Endothelial cell of umbilical vein (primary cell): ENCODE data around the gene PEMT. TPM values are rescaled to one million over a fixed set of nuclear protein-coding genes. Genes with fewer than 3 reads are reported as not detected.

Source experiments
- BruUV-seq: library from RNA; stranded (reverse); fragments of 400-500 nt; replicated peaks from 2 replicates; lab custom pipeline; 2021; lab: Mats Ljungman, UMichigan
- CTCF ChIA-PET: fragments of 300-600, 350-600 bp; sonication (Branson Sonifier 250); formaldehyde crosslinking; loops from one replicate; lab custom pipeline; 2021; ENCODE audit warnings: antibody characterized with exemption, inconsistent platforms; lab: Charles Lee
- POLR2A ChIA-PET: fragments of 300-600, 350-600 bp; sonication (Branson Sonifier 250); formaldehyde crosslinking; loops from one replicate; lab custom pipeline; 2021; ENCODE audit warnings: antibody characterized with exemption, inconsistent platforms; lab: Charles Lee
- DNase-seq: peaks from one replicate; pipeline ENCODE4 v3.0.0-alpha.2; 2011; ENCODE audit warnings: low read depth, low spot score
- FAIRE-seq: peaks from 2 replicates; lab custom pipeline; 2011; peaks lifted over from hg19 to GRCh38; lab: Jason Lieb, UNC
- H2AFZ ChIP-seq: 2 replicates; pipeline ENCODE4 v1.6.0; 2012; ENCODE audit warnings: low read depth, low read length, control low read depth, inconsistent platforms
- H3K27ac ChIP-seq: 2 replicates; pipeline ENCODE4 v1.5.1; 2011; ENCODE audit warnings: low read depth, mild to moderate bottlenecking, control low read depth, low read length, moderate library complexity; ENCODE audit not compliant: insufficient read depth
- H3K27me3 ChIP-seq, 2 experiments: 2 replicates each; pipeline versions ENCODE4 v1.6.0 to v1.6.1; 2011; ENCODE audit warnings: low read length in 2 of 2, mixed read lengths in 1 of 2; ENCODE audit not compliant: control insufficient read depth in 2 of 2, insufficient read depth in 2 of 2
- H3K36me3 ChIP-seq, 2 experiments: 2 replicates in 1 of 2; 3 replicates in 1 of 2; pipeline ENCODE4 v1.5.1; 2011; ENCODE audit warnings: low read length in 2 of 2, mild to moderate bottlenecking in 1 of 2, moderate library complexity in 1 of 2; ENCODE audit not compliant: control insufficient read depth in 2 of 2, insufficient read depth in 2 of 2; ENCODE audit errors: extremely low read depth in 1 of 2
- H3K4me1 ChIP-seq: 3 replicates; pipeline ENCODE4 v1.5.1; 2011; ENCODE audit warnings: mild to moderate bottlenecking, low read length; ENCODE audit not compliant: control insufficient read depth, insufficient read depth; ENCODE audit errors: extremely low read depth
- H3K4me2 ChIP-seq: 2 replicates; pipeline ENCODE4 v1.6.1; 2011; ENCODE audit warnings: low read length, control low read depth, mixed read lengths; ENCODE audit not compliant: insufficient read depth
- H3K4me3 ChIP-seq, 3 experiments: fragments of 200-600 bp in 1 of 3; sonication (generic), shearing (Covaris generic) in 1 of 3; replicated peaks in 1 of 3; 2 replicates each; pipeline ENCODE4 v1.5.1; 2011 to 2016; ENCODE audit warnings: control low read depth in 3 of 3, low read length in 3 of 3, mild to moderate bottlenecking in 2 of 3, inconsistent platforms in 1 of 3, low read depth in 1 of 3, moderate library complexity in 1 of 3; ENCODE audit not compliant: insufficient read depth in 1 of 3
- H3K79me2 ChIP-seq: 2 replicates; pipeline ENCODE4 v1.6.0; 2012; ENCODE audit warnings: low read length, inconsistent platforms; ENCODE audit not compliant: control insufficient read depth, insufficient read depth
- H3K9ac ChIP-seq: replicated peaks from 2 replicates; pipeline ENCODE3; 2011; ENCODE audit warnings: low read length, control low read depth; ENCODE audit not compliant: insufficient read depth; ENCODE audit errors: extremely low read depth
- H3K9me1 ChIP-seq: replicated peaks from 3 replicates; pipeline ENCODE4 v1.6.0; 2011; ENCODE audit warnings: mild to moderate bottlenecking, low read length; ENCODE audit not compliant: control insufficient read depth, insufficient read depth; ENCODE audit errors: extremely low read depth
- H3K9me3 ChIP-seq: replicated peaks from 2 replicates; pipeline ENCODE4 v1.5.1; 2012; ENCODE audit warnings: low read length, inconsistent platforms; ENCODE audit not compliant: control insufficient read depth, insufficient read depth
- H4K20me1 ChIP-seq: replicated peaks from 2 replicates; pipeline ENCODE3; 2011; ENCODE audit warnings: mild to moderate bottlenecking, low read length; ENCODE audit not compliant: control insufficient read depth, insufficient read depth; ENCODE audit errors: extremely low read depth
- EZH2 ChIP-seq: IDR thresholded peaks from 2 replicates; pipeline ENCODE4 v1.6.1; 2012; ENCODE audit warnings: borderline replicate concordance, low read depth, mild to moderate bottlenecking, moderate library complexity, low read length, inconsistent platforms; ENCODE audit not compliant: severe bottlenecking
- FOS ChIP-seq: IDR thresholded peaks from 2 replicates; pipeline ENCODE4 v1.6.1; 2011; ENCODE audit warnings: mild to moderate bottlenecking, low read length, moderate library complexity, borderline replicate concordance; ENCODE audit not compliant: insufficient read depth
- GATA2 ChIP-seq: IDR thresholded peaks from 2 replicates; pipeline ENCODE4 v1.7.0; 2011; ENCODE audit warnings: low read depth, mild to moderate bottlenecking, moderate library complexity, mixed read lengths, low read length; ENCODE audit not compliant: insufficient read length, insufficient read depth
- JUN ChIP-seq: IDR thresholded peaks from 2 replicates; pipeline ENCODE4 v1.6.1; 2011; ENCODE audit warnings: borderline replicate concordance, low read depth; ENCODE audit not compliant: insufficient read length, insufficient read depth
- MYC ChIP-seq: IDR thresholded peaks from one replicate; pipeline ENCODE4 v1.6.1; 2011; ENCODE audit warnings: mild to moderate bottlenecking, low read depth, low read length
- POLR2A ChIP-seq: IDR thresholded peaks from 2 replicates; pipeline ENCODE4 v1.6.1; 2012; ENCODE audit warnings: low read depth, mild to moderate bottlenecking, control low read depth, low read length
- POLR2AphosphoS5 ChIP-seq: IDR thresholded peaks from 2 replicates; pipeline ENCODE4 v1.6.1; 2012; ENCODE audit warnings: low read depth, mild to moderate bottlenecking, control low read depth, low read length, moderate library complexity; ENCODE audit not compliant: insufficient read depth
- dilution Hi-C: fragments of 300-500 bp; cut with MboI; formaldehyde crosslinking; loops from one replicate; pipeline ENCODE4 v1.15.0; 2019; ENCODE audit warnings: low sequenced_read_pairs; ENCODE audit not compliant: extremely low pct_ligation_motif_present
- intact Hi-C: fragments of 100-400 bp; cut with micrococcal nuclease; formaldehyde crosslinking; loops from one replicate; pipeline ENCODE4 v1.10.0; 2022
- polyA plus RNA-seq, 4 experiments: library from polyadenylated mRNA; depleted of rRNA in 3 of 4; stranded (reverse) in 3 of 4; unstranded in 1 of 4; fragments of >200 nt; gene quantifications; 2 replicates each; pipeline versions ENCODE4 v1.2.1 to v1.2.3, GENCODE V29; 2011 to 2012; ENCODE audit warnings: missing spikeins in 1 of 4
- total RNA-seq: library from RNA; stranded (reverse); gene quantifications from 2 replicates; pipeline ENCODE4 v1.2.3, GENCODE V29; 2021
- TF ChIP-seq, protein P1 (sequence below): IDR thresholded peaks from 2 replicates; pipeline ENCODE4 v1.6.1; 2011; ENCODE audit not compliant: insufficient read depth, insufficient read length
- TF ChIP-seq, protein P2 (sequence below), 2 donors: IDR thresholded peaks; 1 replicate in 1 of 2; 2 replicates in 1 of 2; pipeline ENCODE4 v1.5.1; 2011; ENCODE audit warnings: low read length in 2 of 2, mild to moderate bottlenecking in 2 of 2, moderate library complexity in 2 of 2, control low read depth in 1 of 2, inconsistent platforms in 1 of 2, low read depth in 1 of 2; ENCODE audit not compliant: insufficient read depth in 1 of 2; ENCODE audit errors: extremely low read depth in 1 of 2

The PEMT gene
- total and polyA plus RNA-seq, 2 donors (not counting 3 experiments of a cell fraction or from before 2014, with no cell fraction given), result 35.1 to 58.4 TPM

DNA sequence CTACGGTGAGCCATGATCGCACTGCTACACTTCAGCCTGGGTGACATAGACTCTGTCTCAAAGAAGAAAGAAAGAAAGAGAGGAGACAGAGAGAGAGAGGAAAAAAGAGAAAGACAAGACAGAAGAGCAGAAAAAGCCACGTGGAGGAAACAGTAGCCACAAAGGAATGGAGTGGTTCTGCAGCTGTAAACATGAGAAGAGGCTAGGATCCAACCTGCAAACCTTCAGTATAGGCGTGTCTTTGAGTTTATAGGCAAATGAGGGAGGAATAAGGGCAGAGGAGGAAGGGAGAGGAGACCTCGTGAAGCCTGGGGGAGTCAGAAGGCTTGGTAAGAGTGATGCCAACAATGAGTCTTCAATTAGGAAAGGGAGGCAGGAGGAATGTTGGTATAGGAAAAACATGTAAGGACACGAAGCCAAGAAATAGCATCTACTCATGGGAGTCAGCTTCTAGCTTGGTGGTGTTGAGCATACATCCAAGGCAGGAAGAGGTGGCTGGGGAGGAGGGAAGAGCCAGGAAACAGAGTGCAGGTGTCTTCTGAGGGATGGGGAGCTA lies 110.8 kb downstream of the PEMT start:
- DNase-seq, result no peak
- TF ChIP-seq EZH2, result no peak
- TF ChIP-seq, protein P1, sequence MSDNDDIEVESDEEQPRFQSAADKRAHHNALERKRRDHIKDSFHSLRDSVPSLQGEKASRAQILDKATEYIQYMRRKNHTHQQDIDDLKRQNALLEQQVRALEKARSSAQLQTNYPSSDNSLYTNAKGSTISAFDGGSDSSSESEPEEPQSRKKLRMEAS, result no peak
- no peak for TF ChIP-seq JUN
- TF ChIP-seq MYC, result no peak
- no peak for TF ChIP-seq POLR2AphosphoS5
- no peak for TF ChIP-seq POLR2A
- TF ChIP-seq, protein P2, sequence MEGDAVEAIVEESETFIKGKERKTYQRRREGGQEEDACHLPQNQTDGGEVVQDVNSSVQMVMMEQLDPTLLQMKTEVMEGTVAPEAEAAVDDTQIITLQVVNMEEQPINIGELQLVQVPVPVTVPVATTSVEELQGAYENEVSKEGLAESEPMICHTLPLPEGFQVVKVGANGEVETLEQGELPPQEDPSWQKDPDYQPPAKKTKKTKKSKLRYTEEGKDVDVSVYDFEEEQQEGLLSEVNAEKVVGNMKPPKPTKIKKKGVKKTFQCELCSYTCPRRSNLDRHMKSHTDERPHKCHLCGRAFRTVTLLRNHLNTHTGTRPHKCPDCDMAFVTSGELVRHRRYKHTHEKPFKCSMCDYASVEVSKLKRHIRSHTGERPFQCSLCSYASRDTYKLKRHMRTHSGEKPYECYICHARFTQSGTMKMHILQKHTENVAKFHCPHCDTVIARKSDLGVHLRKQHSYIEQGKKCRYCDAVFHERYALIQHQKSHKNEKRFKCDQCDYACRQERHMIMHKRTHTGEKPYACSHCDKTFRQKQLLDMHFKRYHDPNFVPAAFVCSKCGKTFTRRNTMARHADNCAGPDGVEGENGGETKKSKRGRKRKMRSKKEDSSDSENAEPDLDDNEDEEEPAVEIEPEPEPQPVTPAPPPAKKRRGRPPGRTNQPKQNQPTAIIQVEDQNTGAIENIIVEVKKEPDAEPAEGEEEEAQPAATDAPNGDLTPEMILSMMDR (IDR thresholded peaks at IDR 0.05; ENCODE audit: extremely low read depth in 1 of 2, insufficient read depth in 1 of 2, low read depth in 1 of 2, low read length in 2 of 2), result no peak
- TF ChIP-seq GATA2, result no peak
- TF ChIP-seq FOS, result no peak
- POLR2A ChIA-PET, result no interaction called here
- no peaks in the 10 kb centered on the region for H4K20me1 ChIP-seq
- intact Hi-C loops, result no loop called here
- peaks cover 74% of the 10 kb centered on the region for H3K79me2 ChIP-seq
- no peaks in the 10 kb centered on the region for H3K9me3 ChIP-seq
- no peak overlapping the region for H3K4me2 ChIP-seq
- H3K4me1 ChIP-seq, result peaks cover 18% of the 10 kb centered on the region
- no peak overlapping the region for H3K9ac ChIP-seq
- dilution Hi-C loops, result no loop called here
- H3K36me3 ChIP-seq, result peaks cover 0 to 2% of the 10 kb centered on the region in 2 experiments
- no peaks in the 10 kb centered on the region for H3K27me3 ChIP-seq
- no TSS peak for BruUV-seq
- CTCF ChIA-PET, result no interaction called here
- no peak overlapping the region for H3K4me3 ChIP-seq
- H3K9me1 ChIP-seq, result no peaks in the 10 kb centered on the region
- no peak overlapping the region for H3K27ac ChIP-seq
- no peak overlapping the region for H2AFZ ChIP-seq
- FAIRE-seq, result no peak
